OCI-LY3 (cell line): Measurements from ENCODE around the gene TNNI3K.

Source experiments
- EZH2phosphoT487 ChIP-seq: fragments of 200-600 bp; shearing (Covaris generic); IDR thresholded peaks from 2 replicates; pipeline ENCODE4 v1.6.1; 2018; ENCODE audit warnings: antibody characterized with exemption, mixed run types, low read depth
- TF ChIP-seq, protein P1 (sequence below): fragments of 200-600, 300-600 bp; sonication (generic); IDR thresholded peaks from 2 replicates; pipeline ENCODE4 v1.5.1; 2014; ENCODE audit warnings: antibody characterized with exemption, low read length, low read depth

- TF ChIP-seq, protein P1, sequence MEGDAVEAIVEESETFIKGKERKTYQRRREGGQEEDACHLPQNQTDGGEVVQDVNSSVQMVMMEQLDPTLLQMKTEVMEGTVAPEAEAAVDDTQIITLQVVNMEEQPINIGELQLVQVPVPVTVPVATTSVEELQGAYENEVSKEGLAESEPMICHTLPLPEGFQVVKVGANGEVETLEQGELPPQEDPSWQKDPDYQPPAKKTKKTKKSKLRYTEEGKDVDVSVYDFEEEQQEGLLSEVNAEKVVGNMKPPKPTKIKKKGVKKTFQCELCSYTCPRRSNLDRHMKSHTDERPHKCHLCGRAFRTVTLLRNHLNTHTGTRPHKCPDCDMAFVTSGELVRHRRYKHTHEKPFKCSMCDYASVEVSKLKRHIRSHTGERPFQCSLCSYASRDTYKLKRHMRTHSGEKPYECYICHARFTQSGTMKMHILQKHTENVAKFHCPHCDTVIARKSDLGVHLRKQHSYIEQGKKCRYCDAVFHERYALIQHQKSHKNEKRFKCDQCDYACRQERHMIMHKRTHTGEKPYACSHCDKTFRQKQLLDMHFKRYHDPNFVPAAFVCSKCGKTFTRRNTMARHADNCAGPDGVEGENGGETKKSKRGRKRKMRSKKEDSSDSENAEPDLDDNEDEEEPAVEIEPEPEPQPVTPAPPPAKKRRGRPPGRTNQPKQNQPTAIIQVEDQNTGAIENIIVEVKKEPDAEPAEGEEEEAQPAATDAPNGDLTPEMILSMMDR: no peak
- TF ChIP-seq EZH2phosphoT487: no peak
Measured at GRCh38 chr1:74504933-74505512, 269.8 kb downstream of the TNNI3K start.
